ENCODE data around the gene REXO1. TPM values are rescaled to one million over a fixed set of nuclear protein-coding genes. Genes with fewer than 3 reads are reported as not detected.
A peak's percentile ranks its signal among the peaks of the same experiment; 100 is the strongest.

Gene REXO1
- total RNA-seq, 1 experiment from 2014 or later, result 61.1 TPM

GRCh38 chr19:1840541-1841115 lies 7.7 kb downstream of the REXO1 start (continued):
- TF ChIP-seq ZSCAN18 (CRISPR knock-in tag; IDR thresholded peaks at IDR 0.05) (no peak), TP53 (CRISPR knock-in tag; IDR thresholded peaks at IDR 0.05) (no peak), NFE2L1 (CRISPR knock-in tag; IDR thresholded peaks at IDR 0.05) (no peak), STAT6 (CRISPR knock-in tag; conservative IDR thresholded peaks at IDR 0.05; ENCODE audit: low read depth) (no peak), GABPB1 (CRISPR knock-in tag; IDR thresholded peaks at IDR 0.05) (no peak), CBFB (CRISPR knock-in tag; IDR thresholded peaks at IDR 0.05; ENCODE audit: low read depth) (no peak), ERG (CRISPR knock-in tag; IDR thresholded peaks at IDR 0.05) (no peak), AFF4 (CRISPR knock-in tag; IDR thresholded peaks at IDR 0.05; ENCODE audit: borderline replicate concordance) (no peak), ZNF138 (CRISPR knock-in tag; conservative IDR thresholded peaks at IDR 0.05) (no peak)

- CTCF ChIA-PET, result interaction anchor here (1.3 to 6.1 kb wide), 4 partner anchors 12 to 17 kb away, joined by 3 to 216 read pairs (median 66); no protein-coding TSS in a partner anchor
- Mint-ChIP-seq H3K4me1 (0 out of 2 replicates have a peak, but pooled peaks cover 6% of the 10 kb centered on the region), H3K27me3 (ENCODE audit: low read depth) (no peaks in the 10 kb centered on the region), H3K9me3 (no peaks in the 10 kb centered on the region), H3K27ac (0 out of 2 replicates have a peak overlapping the region, but pooled peaks have one; percentile 36), H3K4me3 (no peak overlapping the region), H3K36me3 (no peaks in the 10 kb centered on the region)
- DNase-seq (ENCODE audit: low spot score), result no peak
- POLR2A ChIA-PET, result no interaction called here
- ATAC-seq, result no peak
- TF ChIP-seq ZNF281 (CRISPR knock-in tag; IDR thresholded peaks at IDR 0.05), result no peak
- TF ChIP-seq ZNF512 (CRISPR knock-in tag; IDR thresholded peaks at IDR 0.05; ENCODE audit: borderline replicate concordance), result no peak
- TF ChIP-seq MYBL2 (CRISPR knock-in tag; IDR thresholded peaks at IDR 0.05), result no peak
- TF ChIP-seq ZNF138 (CRISPR knock-in tag; conservative IDR thresholded peaks at IDR 0.05), result no peak
- no peak for TF ChIP-seq NFE2L1 (CRISPR knock-in tag; IDR thresholded peaks at IDR 0.05)
- no peak for TF ChIP-seq NR3C1 (CRISPR knock-in tag; conservative IDR thresholded peaks at IDR 0.05; ENCODE audit: low read depth)
- TF ChIP-seq OVOL2 (CRISPR knock-in tag; IDR thresholded peaks at IDR 0.05; ENCODE audit: borderline replicate concordance), result no peak
- TF ChIP-seq ZNF317 (CRISPR knock-in tag; IDR thresholded peaks at IDR 0.05; ENCODE audit: borderline replicate concordance, low read depth), result no peak
- no peak for TF ChIP-seq ZNF396 (CRISPR knock-in tag; IDR thresholded peaks at IDR 0.05; ENCODE audit: borderline replicate concordance)
- TF ChIP-seq FOXK1 (CRISPR knock-in tag; IDR thresholded peaks at IDR 0.05), result no peak
- no peak for TF ChIP-seq ZNF416 (CRISPR knock-in tag; IDR thresholded peaks at IDR 0.05)
- no peak for TF ChIP-seq RORB (CRISPR knock-in tag; IDR thresholded peaks at IDR 0.05)
- TF ChIP-seq GTF2I (CRISPR knock-in tag; conservative IDR thresholded peaks at IDR 0.05), result no peak
Observed at GRCh38 chr19:1839658-1840540, 8.4 kb downstream of the REXO1 start.

Measured in WTC11 (cell line).